Measurements from ENCODE around the gene NALCN. TPM values are rescaled to one million over a fixed set of nuclear protein-coding genes. Genes with fewer than 3 reads are reported as not detected.

NALCN gene
- total RNA-seq, 6 experiments from 2014 or later, result 0.09 to 0.81 (median 0.25) TPM

GRCh38 chr13:101116341-101116740, 300.0 kb downstream of the NALCN start:
- WGBS (ENCODE audit: insufficient coverage, low coverage, low lambda C conversion rate, missing lambda C conversion rate), result 61% methylated on average over 4 of the region's 4 CpGs
- ATAC-seq, result no peak
- no peaks in the 10 kb centered on the region for H3K36me3 ChIP-seq
- H3K9me3 ChIP-seq, result no peaks in the 10 kb centered on the region
- H3K27me3 ChIP-seq, result no peaks in the 10 kb centered on the region
- H3K4me1 ChIP-seq, result no peaks in the 10 kb centered on the region
- intact Hi-C loops (cut with DNase I), result no loop called here
- TF ChIP-seq CTCF (IDR thresholded peaks at IDR 0.05) (no peak), POLR2A (IDR thresholded peaks at IDR 0.05) (no peak)
- DNase-seq, result no peak
- H3K27ac ChIP-seq, result no peak overlapping the region
- no peak overlapping the region for H3K4me3 ChIP-seq

- TF ChIP-seq POLR2A (IDR thresholded peaks at IDR 0.05), result no peak
- TF ChIP-seq CTCF (IDR thresholded peaks at IDR 0.05), result no peak
- Histone ChIP-seq H3K36me3 (no peaks in the 10 kb centered on the region), H3K4me1 (no peaks in the 10 kb centered on the region), H3K27me3 (no peaks in the 10 kb centered on the region), H3K9me3 (no peaks in the 10 kb centered on the region), H3K27ac (no peak overlapping the region), H3K4me3 (no peak overlapping the region)
- ATAC-seq (no peak), DNase-seq (no peak)
- intact Hi-C loops (cut with DNase I), result no loop called here
Observed at GRCh38 chr13:101115762-101116171, 300.5 kb downstream of the NALCN start.

- Histone ChIP-seq H3K4me1 (no peaks in the 10 kb centered on the region), H3K27ac (no peak overlapping the region), H3K9me3 (no peaks in the 10 kb centered on the region), H3K27me3 (no peaks in the 10 kb centered on the region), H3K36me3 (no peaks in the 10 kb centered on the region), H3K4me3 (no peak overlapping the region)
- DNase-seq, result no peak
- no peak for TF ChIP-seq CTCF (IDR thresholded peaks at IDR 0.05)
- no peak for TF ChIP-seq POLR2A (IDR thresholded peaks at IDR 0.05)
- intact Hi-C loops (cut with DNase I), result no loop called here
- 68% methylated on average over 2 of the region's 2 CpGs for whole genome bisulfite sequencing (ENCODE audit: insufficient coverage, low coverage, low lambda C conversion rate, missing lambda C conversion rate)
- ATAC-seq, result no peak
Observed at GRCh38 chr13:101111894-101112293, 304.4 kb downstream of the NALCN start.

GRCh38 chr13:101109005-101109404, 307.3 kb downstream of the NALCN start:
- no peaks in the 10 kb centered on the region for H3K9me3 ChIP-seq
- no peak for ATAC-seq
- DNase-seq, result no peak
- intact Hi-C loops (cut with DNase I), result no loop called here
- 90% methylated on average over 7 of the region's 7 CpGs for WGBS (ENCODE audit: insufficient coverage, low coverage, low lambda C conversion rate, missing lambda C conversion rate)
- H3K27me3 ChIP-seq, result no peaks in the 10 kb centered on the region
- no peak for TF ChIP-seq POLR2A (IDR thresholded peaks at IDR 0.05)
- no peak for TF ChIP-seq CTCF (IDR thresholded peaks at IDR 0.05)
- no peak overlapping the region for H3K27ac ChIP-seq
- H3K36me3 ChIP-seq, result no peaks in the 10 kb centered on the region
- no peak overlapping the region for H3K4me3 ChIP-seq
- no peaks in the 10 kb centered on the region for H3K4me1 ChIP-seq

GRCh38 chr13:101098873-101099272, 317.4 kb downstream of the NALCN start:
- TF ChIP-seq CTCF (IDR thresholded peaks at IDR 0.05), result no peak
- no peak for TF ChIP-seq POLR2A (IDR thresholded peaks at IDR 0.05)
- Histone ChIP-seq H3K9me3 (no peaks in the 10 kb centered on the region), H3K4me1 (no peaks in the 10 kb centered on the region), H3K27me3 (no peaks in the 10 kb centered on the region), H3K27ac (no peak overlapping the region), H3K36me3 (no peaks in the 10 kb centered on the region), H3K4me3 (no peak overlapping the region)
- intact Hi-C loops (cut with DNase I), result no loop called here
- ATAC-seq (no peak), DNase-seq (no peak)
- 100% methylated on average over 4 of the region's 4 CpGs for WGBS (ENCODE audit: insufficient coverage, low coverage, low lambda C conversion rate, missing lambda C conversion rate)

Measured in right lobe of liver (tissue), 6 donors.